Fibroblast of skin of left quadriceps (primary cell): ENCODE data around the gene C18orf63.
"Not testable (repeated sequence)": the region's sequence is repeated elsewhere in the genome, so short reads cannot be mapped to it uniquely, and the experiment has no call there.

Experiments used
- DNase-seq, 2 experiments: peaks; one replicate each; pipeline ENCODE4 v3.0.0-alpha.2; 2013; ENCODE audit warnings: low read depth in 2 of 2

C18orf63 gene

GRCh38 chr18:74326791-74327190, 11.2 kb downstream of the C18orf63 start:
- DNase-seq, result not testable (repeated sequence)

GRCh38 chr18:74328206-74328605, 12.6 kb downstream of the C18orf63 start:
- peak; percentile 72 to 79 for DNase-seq

GRCh38 chr18:74329688-74330205, 14.1 kb downstream of the C18orf63 start:
- no peak for DNase-seq

- DNase-seq, result peak; percentile 24 to 36
These were observed 15.8 kb downstream of the C18orf63 start for GRCh38 chr18:74331404-74331803.

GRCh38 chr18:74333091-74333490, 17.5 kb downstream of the C18orf63 start:
- DNase-seq, result no peak

- no peak for DNase-seq
These were observed 18.7 kb downstream of the C18orf63 start for GRCh38 chr18:74334242-74334893.

GRCh38 chr18:74336656-74337055, 21.0 kb downstream of the C18orf63 start:
- no peak for DNase-seq

GRCh38 chr18:74337155-74337911, 21.7 kb downstream of the C18orf63 start:
- DNase-seq, result no peak

- DNase-seq, result no peak
These were observed 22.3 kb downstream of the C18orf63 start for GRCh38 chr18:74337912-74338309.

- peak; percentile 39 to 41 for DNase-seq
These were observed 26.9 kb downstream of the C18orf63 start for GRCh38 chr18:74342416-74343043.

GRCh38 chr18:74346206-74346605, 30.6 kb downstream of the C18orf63 start:
- DNase-seq, result no peak

GRCh38 chr18:74348581-74348980, 32.9 kb downstream of the C18orf63 start:
- DNase-seq, result no peak

GRCh38 chr18:74351354-74351753, 35.7 kb downstream of the C18orf63 start:
- DNase-seq, result no peak

- peak; percentile 42 to 45 for DNase-seq
These were observed 37.6 kb downstream of the C18orf63 start for GRCh38 chr18:74353169-74353775.

GRCh38 chr18:74356959-74357358, 41.3 kb downstream of the C18orf63 start:
- DNase-seq, result no peak

GRCh38 chr18:74360852-74361655, 45.4 kb downstream of the C18orf63 start:
- no peak for DNase-seq

- DNase-seq, result no peak
These were observed 52.3 kb downstream of the C18orf63 start for GRCh38 chr18:74367905-74368304.

- DNase-seq, result peak in 1 of 2 experiments; percentile 12
These were observed 53.5 kb downstream of the C18orf63 start for GRCh38 chr18:74368901-74369705.

GRCh38 chr18:74370115-74370514, 54.5 kb downstream of the C18orf63 start:
- DNase-seq, result peak; percentile 82

- no peak for DNase-seq
These were observed 57.8 kb downstream of the C18orf63 start for GRCh38 chr18:74373428-74373827.
